Measurements from ENCODE around the gene MCC. TPM values are rescaled to one million over a fixed set of nuclear protein-coding genes. Genes with fewer than 3 reads are reported as not detected.

MCC gene
- total RNA-seq, 1 experiment from 2014 or later, result 7.6 TPM

DNA sequence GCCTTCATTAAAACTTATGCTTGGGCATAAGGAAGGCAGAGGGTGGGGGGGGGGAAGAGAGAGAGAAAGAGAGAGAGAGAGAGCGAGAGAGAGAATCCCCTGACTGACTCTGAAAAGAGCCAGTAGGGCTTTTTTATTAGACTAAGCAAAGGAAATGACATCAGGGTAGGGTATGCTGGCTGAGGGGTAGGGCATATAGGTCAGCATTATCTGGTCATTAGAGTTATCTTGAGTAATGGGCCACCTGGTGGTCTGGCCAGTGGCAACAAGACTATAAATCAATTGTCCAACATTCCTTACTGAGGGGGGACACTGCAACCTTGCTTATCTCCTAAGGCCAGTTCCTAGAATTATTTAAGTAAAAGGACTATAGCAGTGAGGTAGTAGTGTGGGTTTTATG, 120.7 kb downstream of the MCC start:
- no peak overlapping the region for H2AFZ ChIP-seq (ENCODE audit: low read length)
- no peaks in the 10 kb centered on the region; the same call in none of the 2 replicates for H3K27me3 Mint-ChIP-seq (ENCODE audit: low read depth)

More for the DNA sequence above, 120.7 kb downstream of the MCC start:
- Mint-ChIP-seq H3K4me3 (no peak overlapping the region), H3K27ac (no peak overlapping the region), H3K36me3 (ENCODE audit: insufficient read depth in 1 of 3, low read depth in 3 of 3) (peaks cover 18 to 21% (median 19%) of the 10 kb centered on the region in 3 experiments), H3K4me1 (no peaks in the 10 kb centered on the region), H3K9me3 (peaks cover 21 to 26% of the 10 kb centered on the region in 2 experiments)
- Histone ChIP-seq H4K20me1 (ENCODE audit: control insufficient read depth, insufficient read depth, insufficient read length) (no peaks in the 10 kb centered on the region), H3K4me1 (ENCODE audit: insufficient read depth, low read length) (no peaks in the 10 kb centered on the region), H3K4me2 (ENCODE audit: insufficient read depth, insufficient read length, low read length) (no peak overlapping the region), H3K27me3 (ENCODE audit: insufficient read depth, low read length) (no peaks in the 10 kb centered on the region), H4K5ac (ENCODE audit: insufficient read length, low read depth, low read length) (no peak overlapping the region), H3K79me2 (ENCODE audit: insufficient read depth, low read length) (no peaks in the 10 kb centered on the region), H2BK12ac (ENCODE audit: insufficient read length, low read depth, low read length) (no peak overlapping the region), H4K8ac (replicated peaks; ENCODE audit: insufficient read length, low read depth, low read length) (no peak overlapping the region), H2BK20ac (ENCODE audit: low read depth, low read length, poor library complexity, severe bottlenecking) (no peak overlapping the region), H4K91ac (ENCODE audit: insufficient read length, low read depth, low read length) (no peak overlapping the region), H3K4ac (ENCODE audit: low read depth, low read length) (no peak overlapping the region), H2BK15ac (ENCODE audit: low read depth, low read length) (no peak overlapping the region), H3K14ac (ENCODE audit: insufficient read depth, low read length) (no peak overlapping the region), H3K23me2 (ENCODE audit: insufficient read length, low read depth, low read length, poor library complexity, severe bottlenecking) (no peaks in the 10 kb centered on the region), H2BK120ac (ENCODE audit: low read depth, low read length, poor library complexity, severe bottlenecking) (no peak overlapping the region), H3K9ac (ENCODE audit: extremely low read depth, insufficient read length, low read length) (no peak overlapping the region), H3K27ac (ENCODE audit: insufficient read length, low read depth, low read length) (no peak overlapping the region), H3K56ac (ENCODE audit: insufficient read length, low read depth, low read length) (no peak overlapping the region), H3K23ac (ENCODE audit: insufficient read length, low read depth, low read length) (no peak overlapping the region), H2AK5ac (ENCODE audit: insufficient read length, low read length) (no peak overlapping the region), H3K9me3 (ENCODE audit: control insufficient read depth, low read depth, low read length) (no peaks in the 10 kb centered on the region), H3K79me1 (ENCODE audit: insufficient read depth, low read depth, low read length, poor library complexity, severe bottlenecking) (no peaks in the 10 kb centered on the region), H2BK5ac (ENCODE audit: insufficient read length, low read length) (no peak overlapping the region), H3K18ac (ENCODE audit: insufficient read length, low read depth, low read length) (no peak overlapping the region), H3T11ph (ENCODE audit: low read length) (no peak overlapping the region)
- no CpG with 5 or more reads among the region's 1 CpG for WGBS (ENCODE audit: extremely low coverage, insufficient read length, low lambda C conversion rate)
- DNase-seq, result no peak
- TF ChIP-seq, protein P1, sequence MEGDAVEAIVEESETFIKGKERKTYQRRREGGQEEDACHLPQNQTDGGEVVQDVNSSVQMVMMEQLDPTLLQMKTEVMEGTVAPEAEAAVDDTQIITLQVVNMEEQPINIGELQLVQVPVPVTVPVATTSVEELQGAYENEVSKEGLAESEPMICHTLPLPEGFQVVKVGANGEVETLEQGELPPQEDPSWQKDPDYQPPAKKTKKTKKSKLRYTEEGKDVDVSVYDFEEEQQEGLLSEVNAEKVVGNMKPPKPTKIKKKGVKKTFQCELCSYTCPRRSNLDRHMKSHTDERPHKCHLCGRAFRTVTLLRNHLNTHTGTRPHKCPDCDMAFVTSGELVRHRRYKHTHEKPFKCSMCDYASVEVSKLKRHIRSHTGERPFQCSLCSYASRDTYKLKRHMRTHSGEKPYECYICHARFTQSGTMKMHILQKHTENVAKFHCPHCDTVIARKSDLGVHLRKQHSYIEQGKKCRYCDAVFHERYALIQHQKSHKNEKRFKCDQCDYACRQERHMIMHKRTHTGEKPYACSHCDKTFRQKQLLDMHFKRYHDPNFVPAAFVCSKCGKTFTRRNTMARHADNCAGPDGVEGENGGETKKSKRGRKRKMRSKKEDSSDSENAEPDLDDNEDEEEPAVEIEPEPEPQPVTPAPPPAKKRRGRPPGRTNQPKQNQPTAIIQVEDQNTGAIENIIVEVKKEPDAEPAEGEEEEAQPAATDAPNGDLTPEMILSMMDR (conservative IDR thresholded peaks at IDR 0.05), result peak; percentile 33; the same call in 2 of the 3 replicates

Measured in H9 (cell line).